Measurements from ENCODE around the gene SIPA1L3.
A peak's percentile ranks its signal among the peaks of the same experiment; 100 is the strongest.

Gene SIPA1L3

GRCh38 chr19:38111898-38112297 is 204.9 kb downstream of the SIPA1L3 start:
- DNase-seq (ENCODE audit: low read depth): no peak

GRCh38 chr19:38114651-38115050 is 207.6 kb downstream of the SIPA1L3 start:
- no peak for DNase-seq (ENCODE audit: low read depth)

GRCh38 chr19:38115271-38115802 is 208.3 kb downstream of the SIPA1L3 start:
- DNase-seq (ENCODE audit: low read depth): no peak

- DNase-seq (ENCODE audit: low read depth): no peak
Measured at GRCh38 chr19:38118176-38118575, 211.2 kb downstream of the SIPA1L3 start.

DNA sequence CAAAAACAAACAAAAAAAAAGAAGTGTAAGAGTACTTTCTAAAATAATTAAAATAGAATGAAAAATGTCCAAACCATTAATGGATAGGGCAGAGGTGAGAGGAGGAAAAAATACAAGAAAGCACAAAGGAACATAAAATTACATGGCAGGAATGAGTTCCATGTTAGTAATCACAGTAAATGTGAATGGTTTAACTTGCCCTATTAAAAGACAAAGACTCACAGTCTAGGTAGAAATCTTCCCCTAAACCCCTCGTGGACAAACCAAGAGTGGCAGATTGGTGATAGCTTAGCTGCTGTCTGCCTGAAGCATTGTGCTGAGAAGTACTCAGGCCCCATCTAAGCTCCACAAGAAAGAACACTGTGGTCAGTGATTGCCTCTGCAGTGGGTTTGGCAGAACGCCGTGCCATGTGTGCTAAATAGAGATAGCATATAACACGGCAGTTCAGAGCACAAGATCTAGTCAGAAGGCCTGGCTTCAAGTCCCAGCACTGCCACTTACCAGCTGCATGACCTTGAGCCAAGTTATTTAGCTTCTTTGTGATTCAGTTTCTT is 213.5 kb downstream of the SIPA1L3 start:
- no peak for DNase-seq (ENCODE audit: low read depth)

DNA sequence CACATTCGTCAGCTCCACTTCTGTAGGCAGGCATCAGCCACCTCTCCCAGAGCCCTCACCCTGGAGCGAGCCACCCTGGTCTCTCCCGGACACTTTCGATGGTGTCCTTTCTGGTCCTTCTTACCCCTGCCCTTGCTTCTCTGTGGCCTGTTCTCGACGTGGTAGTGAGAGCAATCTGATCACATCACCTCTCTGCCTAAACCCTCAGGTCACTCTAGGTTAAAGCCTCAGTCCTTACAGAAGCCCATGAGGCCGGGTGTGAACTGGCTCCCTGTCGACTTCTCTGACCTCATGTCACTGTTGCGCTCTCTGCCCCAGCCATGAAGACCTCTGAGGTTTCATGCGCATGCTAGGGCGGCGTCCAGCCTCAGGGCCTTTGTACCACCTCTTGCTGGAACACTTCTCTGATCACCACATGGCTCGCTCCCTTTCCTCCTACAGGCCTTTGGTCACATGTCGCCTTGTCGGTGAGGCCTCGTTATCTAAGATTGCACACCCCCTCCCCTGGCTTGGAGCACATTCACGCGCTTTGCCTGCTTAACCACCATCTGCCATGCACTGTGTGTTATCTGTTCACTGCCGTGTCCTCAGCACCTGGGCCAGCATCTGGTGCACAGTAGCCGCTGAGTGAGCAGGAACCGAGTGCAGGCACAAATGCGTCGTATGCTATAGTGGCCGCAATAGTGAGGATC is 215.5 kb downstream of the SIPA1L3 start:
- DNase-seq (ENCODE audit: low read depth): no peak

- DNase-seq (ENCODE audit: low read depth): no peak
Measured at GRCh38 chr19:38125238-38125637, 218.2 kb downstream of the SIPA1L3 start.

- DNase-seq (ENCODE audit: low read depth): no peak
Measured at GRCh38 chr19:38130399-38130798, 223.4 kb downstream of the SIPA1L3 start.

GRCh38 chr19:38132781-38133180 is 225.8 kb downstream of the SIPA1L3 start:
- no peak for DNase-seq (ENCODE audit: low read depth)

GRCh38 chr19:38133319-38133718 is 226.3 kb downstream of the SIPA1L3 start:
- DNase-seq (ENCODE audit: low read depth): no peak

DNA sequence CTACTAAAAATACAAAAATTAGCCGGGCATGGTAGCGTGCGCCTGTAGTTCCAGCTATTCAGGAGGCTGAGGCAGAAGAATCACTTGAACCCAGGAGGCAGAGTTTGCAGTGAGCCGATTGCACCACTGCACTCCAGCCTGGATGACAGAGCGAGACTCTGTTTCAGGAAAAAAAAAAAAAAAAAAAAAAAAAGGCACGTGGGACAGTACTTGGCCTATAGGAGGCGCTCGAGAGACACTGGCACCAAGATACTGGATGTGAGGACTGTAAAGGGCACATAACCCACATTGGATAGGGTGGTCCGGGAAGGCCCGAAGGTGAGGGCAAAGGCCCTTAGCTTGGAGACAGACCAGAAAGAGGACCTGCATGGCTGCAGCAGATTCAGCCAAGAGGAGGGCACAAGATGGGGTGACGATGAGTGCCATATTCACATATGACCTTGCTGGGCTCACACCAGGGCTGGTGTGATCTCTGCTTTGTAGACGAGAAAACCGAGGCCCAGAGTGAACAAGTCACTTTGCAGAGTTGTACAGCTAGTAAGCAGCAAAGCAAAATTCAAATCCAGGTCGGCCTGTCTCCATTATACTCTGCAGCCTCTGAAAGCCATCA is 227.6 kb downstream of the SIPA1L3 start:
- peak; percentile 63 for DNase-seq (ENCODE audit: low read depth)

GRCh38 chr19:38135150-38135998 is 228.4 kb downstream of the SIPA1L3 start:
- no peak for DNase-seq (ENCODE audit: low read depth)

DNA sequence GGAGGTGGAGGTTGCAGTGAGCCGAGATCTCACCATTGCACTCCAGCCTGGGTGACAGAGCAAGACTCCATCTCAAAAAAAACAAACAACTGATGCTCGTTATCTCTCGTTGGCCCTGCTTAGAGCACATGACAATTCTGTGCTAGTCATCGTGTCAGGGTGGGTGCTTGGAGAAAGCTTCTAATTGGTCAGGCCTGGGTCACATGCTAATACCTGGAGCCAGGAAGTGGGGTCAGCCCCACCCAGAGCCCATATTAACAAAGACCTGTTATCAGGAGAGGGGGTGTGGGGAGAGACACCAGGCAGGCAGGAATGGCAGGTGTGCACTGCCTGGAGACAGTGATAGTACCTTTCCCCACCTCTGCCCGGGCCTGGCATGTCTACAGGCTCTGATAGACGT is 232.1 kb downstream of the SIPA1L3 start:
- DNase-seq (ENCODE audit: low read depth): no peak

- DNase-seq (ENCODE audit: low read depth): no peak
Measured at GRCh38 chr19:38141108-38141507, 234.1 kb downstream of the SIPA1L3 start.

DNA sequence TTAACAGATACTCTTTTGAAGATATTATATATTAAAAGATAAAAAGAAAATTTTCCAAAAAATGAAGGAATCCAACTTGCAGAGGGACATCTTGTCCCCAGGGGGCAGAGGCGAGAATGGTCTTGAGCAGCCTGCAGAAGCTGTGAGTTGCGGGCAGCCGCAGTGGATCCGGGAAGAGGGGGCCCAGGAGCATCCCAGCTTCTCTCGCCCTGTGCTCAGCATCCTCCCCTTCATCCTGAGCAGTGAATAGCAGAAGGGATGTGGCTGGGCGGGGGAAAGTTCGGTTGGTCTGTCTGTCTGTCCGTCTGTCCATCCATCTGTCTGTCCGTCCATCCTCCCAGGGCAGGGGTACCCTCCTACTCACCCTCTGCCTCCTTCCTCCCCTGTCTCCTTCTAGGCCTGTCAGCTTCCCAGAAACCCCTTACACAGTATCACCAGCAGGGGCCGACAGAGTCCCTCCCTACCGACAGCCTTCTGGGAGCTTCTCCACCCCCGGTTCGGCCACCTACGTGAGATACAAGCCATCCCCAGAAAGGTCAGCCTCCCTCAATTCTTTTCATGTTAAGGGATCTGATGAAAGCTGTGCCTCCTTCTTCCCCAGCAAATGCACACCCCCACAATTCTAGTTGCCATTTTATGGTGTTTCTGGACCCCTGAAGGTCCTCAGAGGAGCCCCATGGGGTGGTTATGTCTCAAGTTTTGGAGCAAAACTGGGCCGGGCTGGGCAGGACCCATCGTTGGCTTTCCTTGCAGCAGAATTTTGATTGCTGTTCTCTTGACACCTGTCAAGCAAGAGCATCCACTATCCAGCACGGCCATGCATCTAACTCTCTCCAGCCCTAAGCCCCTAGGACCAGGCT is 235.4 kb downstream of the SIPA1L3 start:
- peak; percentile 57 for DNase-seq (ENCODE audit: low read depth)

DNA sequence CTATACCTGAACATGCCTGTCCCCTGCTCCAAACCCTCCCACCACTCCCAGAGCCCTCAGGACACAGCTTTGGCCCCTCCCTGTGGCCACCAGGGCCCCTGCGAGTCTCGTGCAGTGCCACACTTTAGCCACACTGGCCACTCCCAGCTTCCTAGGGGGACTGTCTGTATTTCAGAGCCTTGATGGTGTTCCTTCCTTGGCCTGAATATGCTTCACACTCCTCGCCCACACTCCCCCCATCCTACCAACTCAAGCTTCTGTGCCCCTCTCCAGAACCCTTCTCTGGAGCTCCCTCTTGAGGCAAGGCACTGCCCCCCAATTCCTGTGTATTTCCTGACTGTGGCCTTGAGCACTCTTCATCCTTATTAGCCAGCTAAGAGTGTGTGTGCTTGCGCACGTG is 236.8 kb downstream of the SIPA1L3 start:
- no peak for DNase-seq (ENCODE audit: low read depth)

- no peak for DNase-seq (ENCODE audit: low read depth)
Measured at GRCh38 chr19:38144667-38145066, 237.7 kb downstream of the SIPA1L3 start.

DNA sequence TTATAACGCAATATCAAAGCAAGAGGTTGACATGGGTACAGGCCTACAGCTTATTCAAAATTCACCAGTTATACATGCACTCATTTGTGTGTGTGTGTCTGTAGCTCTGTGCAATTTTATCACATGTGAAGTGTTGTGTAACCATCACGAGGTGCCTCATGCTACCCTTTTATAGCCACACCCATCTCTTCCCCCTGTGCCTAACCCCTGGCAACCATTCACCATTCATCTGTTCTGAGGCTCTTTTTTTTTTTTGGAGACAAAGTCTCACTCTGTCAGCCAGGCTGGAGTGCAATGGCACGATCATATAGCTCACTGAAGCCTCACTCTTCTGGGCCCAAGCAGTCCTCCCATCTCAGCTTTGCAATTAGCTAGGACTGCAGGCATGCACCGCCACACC is 238.6 kb downstream of the SIPA1L3 start:
- no peak for DNase-seq (ENCODE audit: low read depth)

GRCh38 chr19:38148337-38148736 is 241.3 kb downstream of the SIPA1L3 start:
- no peak for DNase-seq (ENCODE audit: low read depth)

DNA sequence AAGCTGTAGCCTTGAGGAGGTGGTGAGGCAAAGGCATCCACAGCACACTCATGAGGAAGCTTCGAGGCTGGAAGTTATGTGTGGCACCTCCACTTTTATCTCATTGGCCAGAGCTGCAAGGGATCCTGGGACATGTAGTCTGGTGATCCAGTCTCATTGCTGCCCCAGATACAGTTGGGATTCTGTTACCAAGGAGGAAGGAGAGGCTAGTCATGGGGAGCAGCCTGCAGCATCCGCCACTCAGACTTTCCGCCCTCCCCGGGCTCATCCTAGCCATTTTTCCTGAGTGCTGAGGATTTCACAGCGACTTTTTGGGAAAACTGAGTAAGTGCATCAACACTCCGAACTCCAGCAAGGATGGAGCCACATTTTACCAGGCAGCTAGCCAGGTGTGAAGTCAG is 242.7 kb downstream of the SIPA1L3 start:
- DNase-seq (ENCODE audit: low read depth): peak; percentile 21

DNA sequence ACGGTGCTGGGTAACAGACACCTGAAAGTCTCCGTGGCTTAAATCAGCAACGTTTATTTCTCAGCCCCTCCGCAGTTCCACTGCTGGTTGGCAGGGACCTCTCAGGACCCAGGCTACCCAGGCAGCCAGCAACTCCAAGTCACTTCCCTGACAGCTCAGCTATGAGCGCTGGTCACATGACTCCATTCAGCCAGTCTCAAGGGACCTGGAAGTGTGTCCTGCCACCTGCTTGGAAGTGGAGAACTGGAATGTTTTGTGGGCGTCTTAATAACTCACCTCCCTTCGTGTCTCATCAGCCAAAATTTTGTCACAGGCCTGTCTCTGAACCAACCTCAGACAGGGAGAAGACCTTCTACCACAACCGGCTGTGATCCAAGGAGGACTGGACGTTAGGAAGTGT is 244.2 kb downstream of the SIPA1L3 start:
- DNase-seq (ENCODE audit: low read depth): no peak
